Mesodermal cell (in vitro differentiated cells): ENCODE measurements around the gene UGT1A5. TPM values are rescaled to one million over a fixed set of nuclear protein-coding genes. Genes with fewer than 3 reads are reported as not detected.

Experiments
- H3K27ac ChIP-seq: 2 replicates; pipeline ENCODE4 v1.7.0; 2013; ENCODE audit warnings: mild to moderate bottlenecking, low read depth, low read length, moderate library complexity; ENCODE audit not compliant: severe bottlenecking
- H3K36me3 ChIP-seq: 2 replicates; pipeline ENCODE4 v1.7.1; 2013; ENCODE audit warnings: mild to moderate bottlenecking, low read length, moderate library complexity; ENCODE audit not compliant: control insufficient read depth, insufficient read depth
- H3K4me1 ChIP-seq: one replicate; pipeline ENCODE4 v1.7.1; 2013; ENCODE audit warnings: mild to moderate bottlenecking, low read length; ENCODE audit not compliant: insufficient read depth, control insufficient read depth, poor library complexity, severe bottlenecking
- H3K4me3 ChIP-seq: 2 replicates; pipeline ENCODE4 v1.7.0; 2013; ENCODE audit warnings: low read length, control low read depth, mild to moderate bottlenecking; ENCODE audit not compliant: insufficient read depth, poor library complexity, severe bottlenecking; ENCODE audit errors: extremely low read depth
- H3K9me3 ChIP-seq: 2 replicates; pipeline ENCODE4 v1.7.1; 2013; ENCODE audit warnings: mild to moderate bottlenecking, low read length, moderate library complexity; ENCODE audit not compliant: control insufficient read depth
- WGBS, 2 experiments: methylation state at CpG; one replicate each; pipeline ENCODE4 v1.1.5; 2013; ENCODE audit warnings: missing lambda C conversion rate in 2 of 2; ENCODE audit not compliant: insufficient coverage in 2 of 2; 5-methylcytosine and 5-hydroxymethylcytosine counted together
- polyA plus RNA-seq, 2 experiments: library from polyadenylated mRNA; stranded (reverse); fragments of 50-300 nt; gene quantifications; one replicate each; pipeline ENCODE4 v1.2.3, GENCODE V29; 2013

Gene UGT1A5
- not detected for polyA plus RNA-seq (2013, experiment 1 of 2)
- not detected for polyA plus RNA-seq (2013, experiment 2 of 2)

GRCh38 chr2:233712611-233713261 lies at the start of gene UGT1A5:
TSS of gene UGT1A5 (plus strand) at chr2:233712907. CDS start at chr2:233712992, 85 bp downstream.
- Histone ChIP-seq H3K4me3 (no peak within 1 kb of the TSS), H3K36me3 (no peaks in the 10 kb centered on the region), H3K4me1 (peaks cover 7% of the 10 kb centered on the region), H3K27ac (no peak within 1 kb of the TSS), H3K9me3 (no peaks in the 10 kb centered on the region)
- 86 to 92% methylated on average over 10 to 13 of the region's 14 CpGs for whole genome bisulfite sequencing, 2 experiments

- Histone ChIP-seq H3K36me3 (no peaks in the 10 kb centered on the region), H3K27ac (no peak overlapping the region), H3K4me3 (no peak overlapping the region), H3K4me1 (no peaks in the 10 kb centered on the region), H3K9me3 (no peaks in the 10 kb centered on the region)
- 67 to 71% methylated on average over 1 of the region's 1 CpG for WGBS, 2 experiments
These were observed 48.8 kb upstream of the UGT1A5 start for GRCh38 chr2:233663911-233664310.

- no peak overlapping the region for H3K27ac ChIP-seq
- no peaks in the 10 kb centered on the region for H3K4me1 ChIP-seq
- no peaks in the 10 kb centered on the region for H3K9me3 ChIP-seq
- H3K36me3 ChIP-seq, result no peaks in the 10 kb centered on the region
- WGBS, 2 experiments, result 94 to 96% methylated on average over 3 of the region's 4 CpGs
- H3K4me3 ChIP-seq, result no peak overlapping the region
These were observed 44.0 kb upstream of the UGT1A5 start for GRCh38 chr2:233668605-233669260.

GRCh38 chr2:233671290-233672161 lies 41.2 kb upstream of the UGT1A5 start, which contains the start of gene UGT1A9:
TSS of gene UGT1A9 (plus strand) at chr2:233671898. CDS start at chr2:233671935, 37 bp downstream.
- Histone ChIP-seq H3K9me3 (no peaks in the 10 kb centered on the region), H3K27ac (no peak within 1 kb of the TSS), H3K4me3 (no peak within 1 kb of the TSS), H3K36me3 (no peaks in the 10 kb centered on the region), H3K4me1 (no peaks in the 10 kb centered on the region)
- WGBS, 2 experiments, result 70 to 91% methylated on average over 2 to 3 of the region's 5 CpGs

- H3K4me3 ChIP-seq, result no peak overlapping the region
- no peaks in the 10 kb centered on the region for H3K36me3 ChIP-seq
- H3K27ac ChIP-seq, result no peak overlapping the region
- H3K9me3 ChIP-seq, result no peaks in the 10 kb centered on the region
- no CpG with 5 or more reads among the region's 3 CpGs for WGBS, 2 experiments
- no peaks in the 10 kb centered on the region for H3K4me1 ChIP-seq
These were observed 39.8 kb upstream of the UGT1A5 start for GRCh38 chr2:233672886-233673285.

GRCh38 chr2:233673896-233674295 lies 38.8 kb upstream of the UGT1A5 start:
- no peak overlapping the region for H3K4me3 ChIP-seq
- no peak overlapping the region for H3K27ac ChIP-seq
- no peaks in the 10 kb centered on the region for H3K4me1 ChIP-seq
- no peaks in the 10 kb centered on the region for H3K36me3 ChIP-seq
- H3K9me3 ChIP-seq, result no peaks in the 10 kb centered on the region

- no CpG with 5 or more reads among the region's 1 CpG for WGBS, 2 experiments
- Histone ChIP-seq H3K27ac (no peak overlapping the region), H3K36me3 (no peaks in the 10 kb centered on the region), H3K9me3 (no peaks in the 10 kb centered on the region), H3K4me1 (no peaks in the 10 kb centered on the region), H3K4me3 (no peak overlapping the region)
These were observed 38.4 kb upstream of the UGT1A5 start for GRCh38 chr2:233674314-233674713.

GRCh38 chr2:233674995-233675394 lies 37.7 kb upstream of the UGT1A5 start:
- 62 to 86% methylated on average over 1 to 3 of the region's 4 CpGs for WGBS, 2 experiments
- Histone ChIP-seq H3K4me3 (no peak overlapping the region), H3K9me3 (no peaks in the 10 kb centered on the region), H3K36me3 (no peaks in the 10 kb centered on the region), H3K27ac (no peak overlapping the region), H3K4me1 (no peaks in the 10 kb centered on the region)

GRCh38 chr2:233676046-233676445 lies 36.7 kb upstream of the UGT1A5 start:
- Histone ChIP-seq H3K27ac (no peak overlapping the region), H3K9me3 (no peaks in the 10 kb centered on the region), H3K4me3 (no peak overlapping the region), H3K36me3 (no peaks in the 10 kb centered on the region), H3K4me1 (no peaks in the 10 kb centered on the region)
- 83 to 94% methylated on average over 1 to 2 of the region's 2 CpGs for WGBS, 2 experiments

GRCh38 chr2:233679196-233679595 lies 33.5 kb upstream of the UGT1A5 start:
- Histone ChIP-seq H3K36me3 (no peaks in the 10 kb centered on the region), H3K27ac (no peak overlapping the region), H3K4me1 (no peaks in the 10 kb centered on the region), H3K4me3 (no peak overlapping the region), H3K9me3 (no peaks in the 10 kb centered on the region)
- 83 to 90% methylated on average over 3 to 4 of the region's 4 CpGs for WGBS, 2 experiments
